ENCODE results near the gene GCSAML.

The GCSAML gene

DNA sequence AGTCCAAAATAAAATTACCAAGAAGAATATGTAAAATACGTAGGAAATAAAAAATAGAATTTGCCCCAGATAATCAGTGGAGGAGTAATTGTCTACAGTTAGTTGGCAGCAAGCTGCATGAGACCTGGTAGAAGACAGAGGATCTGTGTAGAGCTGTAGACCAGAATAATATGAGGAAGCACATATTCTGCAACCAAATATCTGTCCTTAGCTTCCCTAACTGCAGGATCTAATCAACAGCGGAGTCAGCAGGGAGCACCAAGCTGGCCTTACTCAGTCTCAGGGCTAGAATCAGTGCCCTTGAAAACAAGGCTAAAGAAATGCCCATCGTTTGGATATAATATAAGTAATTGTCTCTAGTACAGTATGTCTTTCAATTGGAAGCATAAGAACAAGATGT lies 6.1 kb upstream of the GCSAML start (continued):
- TF ChIP-seq, protein P1, sequence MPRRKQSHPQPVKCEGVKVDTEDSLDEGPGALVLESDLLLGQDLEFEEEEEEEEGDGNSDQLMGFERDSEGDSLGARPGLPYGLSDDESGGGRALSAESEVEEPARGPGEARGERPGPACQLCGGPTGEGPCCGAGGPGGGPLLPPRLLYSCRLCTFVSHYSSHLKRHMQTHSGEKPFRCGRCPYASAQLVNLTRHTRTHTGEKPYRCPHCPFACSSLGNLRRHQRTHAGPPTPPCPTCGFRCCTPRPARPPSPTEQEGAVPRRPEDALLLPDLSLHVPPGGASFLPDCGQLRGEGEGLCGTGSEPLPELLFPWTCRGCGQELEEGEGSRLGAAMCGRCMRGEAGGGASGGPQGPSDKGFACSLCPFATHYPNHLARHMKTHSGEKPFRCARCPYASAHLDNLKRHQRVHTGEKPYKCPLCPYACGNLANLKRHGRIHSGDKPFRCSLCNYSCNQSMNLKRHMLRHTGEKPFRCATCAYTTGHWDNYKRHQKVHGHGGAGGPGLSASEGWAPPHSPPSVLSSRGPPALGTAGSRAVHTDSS (tag by site-specific recombination; IDR thresholded peaks at IDR 0.05): no peak
- no peak for TF ChIP-seq KLF9 (tag by site-specific recombination; IDR thresholded peaks at IDR 0.05; ENCODE audit: low read depth)
- no peak for TF ChIP-seq ZNF670 (tag by site-specific recombination; IDR thresholded peaks at IDR 0.05; ENCODE audit: low read depth)
- TF ChIP-seq ZNF571 (tag by site-specific recombination; IDR thresholded peaks at IDR 0.05): no peak
- TF ChIP-seq ZNF248 (tag by site-specific recombination; IDR thresholded peaks at IDR 0.05): no peak
- TF ChIP-seq, protein P2, sequence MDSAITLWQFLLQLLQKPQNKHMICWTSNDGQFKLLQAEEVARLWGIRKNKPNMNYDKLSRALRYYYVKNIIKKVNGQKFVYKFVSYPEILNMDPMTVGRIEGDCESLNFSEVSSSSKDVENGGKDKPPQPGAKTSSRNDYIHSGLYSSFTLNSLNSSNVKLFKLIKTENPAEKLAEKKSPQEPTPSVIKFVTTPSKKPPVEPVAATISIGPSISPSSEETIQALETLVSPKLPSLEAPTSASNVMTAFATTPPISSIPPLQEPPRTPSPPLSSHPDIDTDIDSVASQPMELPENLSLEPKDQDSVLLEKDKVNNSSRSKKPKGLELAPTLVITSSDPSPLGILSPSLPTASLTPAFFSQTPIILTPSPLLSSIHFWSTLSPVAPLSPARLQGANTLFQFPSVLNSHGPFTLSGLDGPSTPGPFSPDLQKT (IDR thresholded peaks at IDR 0.05; ENCODE audit: borderline replicate concordance, low read depth, low read length): no peak
- TF ChIP-seq, protein P3, sequence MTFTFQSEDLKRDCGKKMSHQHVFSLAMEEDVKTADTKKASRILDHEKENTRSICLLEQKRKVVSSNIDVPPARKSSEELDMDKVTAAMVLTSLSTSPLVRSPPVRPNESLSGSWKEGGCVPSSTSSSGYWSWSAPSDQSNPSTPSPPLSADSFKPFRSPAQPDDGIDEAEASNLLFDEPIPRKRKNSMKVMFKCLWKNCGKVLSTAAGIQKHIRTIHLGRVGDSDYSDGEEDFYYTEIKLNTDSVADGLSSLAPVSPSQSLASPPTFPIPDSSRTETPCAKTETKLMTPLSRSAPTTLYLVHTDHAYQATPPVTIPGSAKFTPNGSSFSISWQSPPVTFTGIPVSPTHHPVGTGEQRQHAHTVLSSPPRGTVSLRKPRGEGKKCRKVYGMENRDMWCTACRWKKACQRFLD (tag by site-specific recombination; IDR thresholded peaks at IDR 0.05): no peak

DNA sequence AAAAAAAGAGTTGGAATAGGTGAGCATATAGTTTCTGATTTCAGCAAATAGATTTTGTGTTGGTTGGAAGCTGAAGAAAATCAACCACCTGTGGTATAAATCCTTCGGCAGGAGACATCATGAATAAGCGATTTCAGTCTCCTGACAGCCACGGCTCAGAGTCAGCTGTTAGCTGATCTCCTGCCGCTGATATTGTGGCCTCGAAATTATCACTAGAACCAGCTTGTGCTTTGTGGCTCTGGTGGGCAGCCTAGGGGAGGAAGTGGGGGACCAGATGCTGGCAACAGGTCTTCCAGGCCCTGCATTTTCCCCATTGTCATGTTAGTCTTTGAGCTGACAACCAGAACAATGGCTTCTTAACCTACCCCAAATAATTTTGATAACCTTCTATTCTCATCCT lies 842 bp upstream of the GCSAML start:
- Histone ChIP-seq H3K27ac (ENCODE audit: extremely low read depth, low read depth, low read length) (no peak overlapping the region), H3K9me3 (ENCODE audit: control insufficient read depth, insufficient read depth, low read depth, low read length) (no peaks in the 10 kb centered on the region), H3K4me1 (ENCODE audit: control insufficient read depth, insufficient read depth, low read length) (no peaks in the 10 kb centered on the region), H3K36me3 (ENCODE audit: control insufficient read depth in 2 of 2, insufficient read depth in 1 of 2, low read length in 2 of 2) (no peaks in the 10 kb centered on the region), H3K4me3 (ENCODE audit: low read depth, low read length) (no peak overlapping the region)
- TF ChIP-seq ZNF10 (tag by site-specific recombination; IDR thresholded peaks at IDR 0.05) (no peak), MEIS1 (CRISPR knock-in tag; IDR thresholded peaks at IDR 0.05; ENCODE audit: borderline replicate concordance) (no peak), ZEB2 (tag by site-specific recombination; IDR thresholded peaks at IDR 0.05) (no peak), SCRT2 (tag by site-specific recombination; IDR thresholded peaks at IDR 0.05) (no peak), ZNF423 (tag by site-specific recombination; IDR thresholded peaks at IDR 0.05) (no peak), ZNF112 (tag by site-specific recombination; IDR thresholded peaks at IDR 0.05) (no peak), ZNF341 (tag by site-specific recombination; IDR thresholded peaks at IDR 0.05; ENCODE audit: low read depth) (no peak), ZSCAN23 (tag by site-specific recombination; IDR thresholded peaks at IDR 0.05) (no peak), KLF8 (tag by site-specific recombination; IDR thresholded peaks at IDR 0.05) (no peak), ZNF239 (tag by site-specific recombination; IDR thresholded peaks at IDR 0.05) (no peak), OVOL3 (tag by site-specific recombination; IDR thresholded peaks at IDR 0.05) (no peak), ZNF548 (tag by site-specific recombination; IDR thresholded peaks at IDR 0.05) (no peak), ZNF677 (tag by site-specific recombination; IDR thresholded peaks at IDR 0.05) (no peak), ZNF830 (tag by site-specific recombination; IDR thresholded peaks at IDR 0.05; ENCODE audit: low read depth) (no peak), ZNF366 (tag by site-specific recombination; conservative IDR thresholded peaks at IDR 0.05) (no peak), ZBTB20 (tag by site-specific recombination; IDR thresholded peaks at IDR 0.05) (no peak)
- TF ChIP-seq, protein P4, sequence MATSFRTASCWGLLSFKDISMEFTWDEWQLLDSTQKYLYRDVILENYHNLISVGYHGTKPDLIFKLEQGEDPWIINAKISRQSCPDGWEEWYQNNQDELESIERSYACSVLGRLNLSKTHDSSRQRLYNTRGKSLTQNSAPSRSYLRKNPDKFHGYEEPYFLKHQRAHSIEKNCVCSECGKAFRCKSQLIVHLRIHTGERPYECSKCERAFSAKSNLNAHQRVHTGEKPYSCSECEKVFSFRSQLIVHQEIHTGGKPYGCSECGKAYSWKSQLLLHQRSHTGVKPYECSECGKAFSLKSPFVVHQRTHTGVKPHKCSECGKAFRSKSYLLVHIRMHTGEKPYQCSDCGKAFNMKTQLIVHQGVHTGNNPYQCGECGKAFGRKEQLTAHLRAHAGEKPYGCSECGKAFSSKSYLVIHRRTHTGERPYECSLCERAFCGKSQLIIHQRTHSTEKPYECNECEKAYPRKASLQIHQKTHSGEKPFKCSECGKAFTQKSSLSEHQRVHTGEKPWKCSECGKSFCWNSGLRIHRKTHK (tag by site-specific recombination; IDR thresholded peaks at IDR 0.05): no peak
- TF ChIP-seq, protein P5, sequence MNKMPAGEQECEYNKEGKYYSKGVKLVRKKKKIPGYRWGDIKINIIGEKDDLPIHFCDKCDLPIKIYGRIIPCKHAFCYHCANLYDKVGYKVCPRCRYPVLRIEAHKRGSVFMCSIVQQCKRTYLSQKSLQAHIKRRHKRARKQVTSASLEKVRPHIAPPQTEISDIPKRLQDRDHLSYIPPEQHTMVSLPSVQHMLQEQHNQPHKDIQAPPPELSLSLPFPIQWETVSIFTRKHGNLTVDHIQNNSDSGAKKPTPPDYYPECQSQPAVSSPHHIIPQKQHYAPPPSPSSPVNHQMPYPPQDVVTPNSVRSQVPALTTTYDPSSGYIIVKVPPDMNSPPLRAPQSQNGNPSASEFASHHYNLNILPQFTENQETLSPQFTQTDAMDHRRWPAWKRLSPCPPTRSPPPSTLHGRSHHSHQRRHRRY (tag by site-specific recombination; IDR thresholded peaks at IDR 0.05): no peak
- POLR2A ChIA-PET: no interaction called here
- CTCF ChIA-PET: no interaction called here

Measured in HEK293 (cell line).